Measurements from ENCODE around the gene CCDC185.

Gene CCDC185

DNA sequence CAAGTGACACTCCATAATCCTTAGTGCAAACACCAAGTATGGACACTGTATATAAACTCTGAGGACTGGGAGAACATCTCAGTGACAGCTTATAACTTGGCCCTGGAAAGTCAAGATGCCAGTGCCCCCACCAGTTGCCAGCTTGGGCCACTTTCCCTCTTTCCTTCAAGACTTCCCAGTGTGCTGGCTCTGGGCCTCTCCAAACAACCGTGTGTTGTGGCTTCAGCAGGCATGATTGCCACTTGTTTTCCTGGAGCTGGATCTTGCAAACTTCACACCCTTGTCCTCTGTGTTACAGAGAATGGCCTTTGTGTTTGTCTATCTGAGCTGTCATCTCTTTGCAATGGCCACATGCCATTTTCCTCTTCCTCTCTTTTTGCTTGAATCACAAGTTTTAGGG, 37.0 kb downstream of the CCDC185 start:
- no peak for DNase-seq (ENCODE audit: low spot score)
- TF ChIP-seq, protein P1, sequence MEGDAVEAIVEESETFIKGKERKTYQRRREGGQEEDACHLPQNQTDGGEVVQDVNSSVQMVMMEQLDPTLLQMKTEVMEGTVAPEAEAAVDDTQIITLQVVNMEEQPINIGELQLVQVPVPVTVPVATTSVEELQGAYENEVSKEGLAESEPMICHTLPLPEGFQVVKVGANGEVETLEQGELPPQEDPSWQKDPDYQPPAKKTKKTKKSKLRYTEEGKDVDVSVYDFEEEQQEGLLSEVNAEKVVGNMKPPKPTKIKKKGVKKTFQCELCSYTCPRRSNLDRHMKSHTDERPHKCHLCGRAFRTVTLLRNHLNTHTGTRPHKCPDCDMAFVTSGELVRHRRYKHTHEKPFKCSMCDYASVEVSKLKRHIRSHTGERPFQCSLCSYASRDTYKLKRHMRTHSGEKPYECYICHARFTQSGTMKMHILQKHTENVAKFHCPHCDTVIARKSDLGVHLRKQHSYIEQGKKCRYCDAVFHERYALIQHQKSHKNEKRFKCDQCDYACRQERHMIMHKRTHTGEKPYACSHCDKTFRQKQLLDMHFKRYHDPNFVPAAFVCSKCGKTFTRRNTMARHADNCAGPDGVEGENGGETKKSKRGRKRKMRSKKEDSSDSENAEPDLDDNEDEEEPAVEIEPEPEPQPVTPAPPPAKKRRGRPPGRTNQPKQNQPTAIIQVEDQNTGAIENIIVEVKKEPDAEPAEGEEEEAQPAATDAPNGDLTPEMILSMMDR (IDR thresholded peaks at IDR 0.05; ENCODE audit: borderline replicate concordance, control extremely low read depth, extremely low read depth, insufficient read depth, missing control alignments): no peak
- in situ Hi-C loops (cut with MboI; ENCODE audit: low sequenced_read_pairs, unreplicated experiment): no loop called here

DNA sequence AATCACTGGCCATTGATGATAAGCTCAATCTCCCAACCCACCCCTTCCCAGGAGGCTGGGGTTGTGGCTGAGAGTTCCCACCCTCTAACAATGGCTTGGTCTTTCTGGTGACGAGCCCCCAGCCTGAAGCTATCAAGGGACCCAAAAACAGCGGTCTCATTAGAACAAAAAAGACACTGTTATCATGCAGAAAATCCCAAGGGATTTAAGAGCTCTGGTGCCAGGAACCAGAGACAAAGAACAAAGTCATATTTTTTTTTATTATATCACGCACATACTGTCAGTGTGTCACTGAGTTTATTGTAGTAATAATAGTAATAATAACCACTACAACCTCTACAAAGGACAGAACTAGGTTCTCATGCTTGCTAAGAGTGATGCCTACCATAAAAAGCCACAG, 43.9 kb downstream of the CCDC185 start:
- no peak for DNase-seq (ENCODE audit: low spot score)
- in situ Hi-C loops (cut with MboI; ENCODE audit: low sequenced_read_pairs, unreplicated experiment): no loop called here
- TF ChIP-seq, protein P1 (IDR thresholded peaks at IDR 0.05; ENCODE audit: borderline replicate concordance, control extremely low read depth, extremely low read depth, insufficient read depth, missing control alignments): no peak

DNA sequence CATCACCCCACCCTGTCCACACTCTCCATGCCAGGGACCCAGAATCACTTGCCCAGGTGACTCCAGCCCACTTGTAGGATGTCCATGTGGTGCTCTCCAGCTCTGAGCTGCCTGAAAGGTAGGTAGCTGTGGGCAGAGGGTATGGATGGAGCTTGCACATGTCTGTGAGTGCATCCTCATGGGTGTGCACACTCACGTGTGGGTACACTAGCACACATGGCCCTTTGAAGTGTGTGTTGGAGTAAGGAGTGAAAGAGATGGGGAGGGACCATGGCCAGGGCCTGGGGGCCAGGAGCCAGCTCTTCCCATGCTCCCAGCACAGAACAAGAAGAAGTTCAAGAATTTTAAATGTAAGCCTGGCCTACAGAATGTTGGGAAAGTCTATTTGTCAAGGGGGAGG, 50.2 kb downstream of the CCDC185 start:
- in situ Hi-C loops (cut with MboI; ENCODE audit: low sequenced_read_pairs, unreplicated experiment): no loop called here
- TF ChIP-seq, protein P1 (IDR thresholded peaks at IDR 0.05; ENCODE audit: borderline replicate concordance, control extremely low read depth, extremely low read depth, insufficient read depth, missing control alignments): no peak
- DNase-seq (ENCODE audit: low spot score): no peak

DNA sequence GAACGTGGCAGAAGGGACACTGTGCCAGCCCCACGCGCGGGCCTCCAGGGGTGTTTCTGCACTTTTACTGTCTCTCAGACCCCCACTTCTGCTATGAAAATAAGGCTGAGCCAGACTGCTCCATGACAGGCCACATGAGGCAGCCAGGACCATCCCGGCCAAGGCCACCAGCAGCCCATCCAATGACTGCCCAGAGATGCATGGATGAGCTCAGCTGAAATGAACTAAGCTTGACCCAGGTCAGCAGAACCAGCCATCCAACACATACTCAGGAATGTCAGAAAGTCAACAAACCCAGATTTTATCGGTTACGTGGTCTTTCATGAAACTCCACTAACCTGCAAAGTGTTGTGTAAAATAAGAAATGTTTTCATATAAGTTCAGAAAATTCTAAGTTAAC, 51.2 kb downstream of the CCDC185 start:
- in situ Hi-C loops (cut with MboI; ENCODE audit: low sequenced_read_pairs, unreplicated experiment): no loop called here
- TF ChIP-seq, protein P1 (IDR thresholded peaks at IDR 0.05; ENCODE audit: borderline replicate concordance, control extremely low read depth, extremely low read depth, insufficient read depth, missing control alignments): no peak

More for the DNA sequence above, 51.2 kb downstream of the CCDC185 start:
- no peak for DNase-seq (ENCODE audit: low spot score)
